Fibroblast of peridontal ligament (primary cell): Measurements from ENCODE around the gene IFITM10.
A peak's percentile ranks its signal among the peaks of the same experiment; 100 is the strongest.

Experiments
- DNase-seq: peaks from one replicate; pipeline ENCODE4 v3.0.0-alpha.2; 2010; ENCODE audit errors: extremely low read depth

IFITM10 gene

DNA sequence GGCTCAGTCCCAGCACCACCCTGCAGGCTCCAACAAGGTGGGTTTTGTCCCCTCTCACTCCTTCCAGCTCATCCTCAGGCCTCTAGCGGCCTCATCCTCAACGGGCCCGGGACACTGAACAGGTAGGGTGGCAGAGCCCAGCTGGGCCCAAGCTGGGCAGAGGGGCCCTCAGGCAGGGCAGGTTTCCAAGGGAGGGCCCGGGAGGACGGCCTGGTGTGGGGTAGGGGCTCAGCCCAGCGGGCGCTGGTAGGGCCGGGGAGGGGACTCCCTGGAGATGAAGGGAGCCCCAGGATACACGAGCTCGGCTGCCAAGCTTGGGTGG, 2.5 kb upstream of the IFITM10 start:
- DNase-seq: no peak

DNA sequence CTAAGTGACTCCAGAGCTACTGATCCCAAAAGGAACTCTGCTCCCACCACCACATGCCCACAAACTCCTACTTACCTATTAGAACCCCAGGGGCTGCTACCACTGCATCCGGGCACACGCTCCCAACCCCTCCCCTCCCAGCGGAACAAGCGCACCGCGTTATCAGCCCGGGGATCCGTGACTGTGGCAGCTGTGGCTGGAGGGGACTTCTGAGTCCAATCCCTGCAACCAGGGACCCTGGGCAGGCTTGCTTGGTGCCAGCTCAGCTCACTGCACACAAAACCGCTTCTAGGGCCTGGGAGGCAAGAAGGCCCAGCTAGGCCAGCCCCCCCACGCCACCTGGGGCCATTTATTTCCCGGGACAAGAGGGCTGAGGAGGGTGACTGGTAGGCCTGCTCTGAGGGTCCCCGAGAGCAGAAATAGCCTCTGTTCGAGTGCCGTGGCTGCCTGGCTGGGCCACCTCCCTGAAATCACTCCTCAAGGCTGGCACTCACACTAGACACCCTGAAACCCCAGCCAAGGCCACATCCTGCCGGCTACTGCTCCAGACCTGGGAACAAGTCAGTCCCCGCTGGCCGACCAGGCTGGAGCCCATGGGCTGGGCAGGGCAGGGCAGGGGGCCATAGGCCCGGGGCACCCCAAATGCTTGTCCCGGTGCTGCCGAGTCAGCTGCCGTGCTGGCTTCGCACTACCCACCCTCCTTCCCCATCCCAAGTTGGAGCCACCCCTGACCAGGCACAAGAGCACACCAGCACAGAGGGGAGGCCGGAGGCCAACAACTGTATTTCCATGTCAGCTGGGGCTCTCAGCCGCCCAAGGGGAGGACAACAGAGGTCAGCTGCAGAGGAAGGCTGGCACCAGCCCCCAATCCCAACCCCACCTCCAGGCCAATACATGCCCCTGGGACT, 1.9 kb upstream of the IFITM10 start:
- no peak for DNase-seq

DNA sequence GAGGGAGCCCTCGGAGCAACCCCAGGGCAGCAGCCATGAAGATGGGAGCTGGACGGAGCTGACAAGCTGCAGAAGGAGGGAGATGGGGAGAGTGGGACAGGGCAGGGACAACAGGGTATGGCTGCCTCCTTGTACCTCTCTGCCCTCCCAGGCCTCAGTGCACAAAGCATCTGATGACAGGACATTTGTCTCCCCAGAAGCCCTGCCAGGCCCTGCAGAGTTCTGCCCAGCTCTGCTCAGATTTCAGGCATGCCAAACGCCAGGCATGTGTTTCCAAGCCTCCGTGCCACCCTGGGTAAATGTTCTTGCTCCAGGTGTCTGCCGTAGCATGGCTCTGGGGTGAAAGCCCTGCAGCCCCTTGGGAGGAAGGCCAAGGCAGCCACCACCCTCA, 1.1 kb upstream of the IFITM10 start:
- DNase-seq: no peak

DNA sequence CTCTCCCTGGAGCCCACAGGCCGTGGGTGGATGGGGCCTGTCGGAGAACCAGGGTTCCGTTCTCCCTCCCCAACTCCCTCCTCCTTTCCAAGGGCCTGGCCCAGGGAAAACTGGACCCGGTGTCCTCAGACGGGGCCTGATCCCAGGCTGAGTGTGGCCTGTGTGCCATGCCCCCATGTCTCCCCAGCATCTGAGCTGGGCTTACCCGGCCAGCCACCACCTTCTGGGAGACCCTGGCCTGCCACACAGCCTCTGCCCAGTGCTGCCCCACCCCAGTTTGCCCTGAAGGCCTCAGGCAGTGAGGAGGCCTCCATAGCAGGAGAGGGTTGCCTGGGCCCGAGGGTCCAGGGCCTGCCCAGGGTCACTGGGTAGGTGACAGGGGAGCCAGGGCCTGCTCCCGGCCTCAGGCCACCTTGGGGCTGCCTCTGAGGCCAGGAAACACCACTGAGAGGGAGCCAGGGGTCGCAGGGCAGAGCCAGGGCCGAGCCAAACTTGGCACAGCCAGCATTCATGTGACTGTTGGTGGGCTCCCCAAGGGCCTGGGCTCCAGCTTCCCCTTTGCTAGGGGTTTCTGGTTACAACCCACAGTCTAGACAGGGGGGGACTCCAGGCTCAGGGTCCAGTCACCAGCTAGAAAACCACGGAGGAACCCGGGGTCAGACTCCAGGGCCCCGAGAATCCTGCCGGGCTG, 590 bp upstream of the IFITM10 start:
- DNase-seq: no peak

DNA sequence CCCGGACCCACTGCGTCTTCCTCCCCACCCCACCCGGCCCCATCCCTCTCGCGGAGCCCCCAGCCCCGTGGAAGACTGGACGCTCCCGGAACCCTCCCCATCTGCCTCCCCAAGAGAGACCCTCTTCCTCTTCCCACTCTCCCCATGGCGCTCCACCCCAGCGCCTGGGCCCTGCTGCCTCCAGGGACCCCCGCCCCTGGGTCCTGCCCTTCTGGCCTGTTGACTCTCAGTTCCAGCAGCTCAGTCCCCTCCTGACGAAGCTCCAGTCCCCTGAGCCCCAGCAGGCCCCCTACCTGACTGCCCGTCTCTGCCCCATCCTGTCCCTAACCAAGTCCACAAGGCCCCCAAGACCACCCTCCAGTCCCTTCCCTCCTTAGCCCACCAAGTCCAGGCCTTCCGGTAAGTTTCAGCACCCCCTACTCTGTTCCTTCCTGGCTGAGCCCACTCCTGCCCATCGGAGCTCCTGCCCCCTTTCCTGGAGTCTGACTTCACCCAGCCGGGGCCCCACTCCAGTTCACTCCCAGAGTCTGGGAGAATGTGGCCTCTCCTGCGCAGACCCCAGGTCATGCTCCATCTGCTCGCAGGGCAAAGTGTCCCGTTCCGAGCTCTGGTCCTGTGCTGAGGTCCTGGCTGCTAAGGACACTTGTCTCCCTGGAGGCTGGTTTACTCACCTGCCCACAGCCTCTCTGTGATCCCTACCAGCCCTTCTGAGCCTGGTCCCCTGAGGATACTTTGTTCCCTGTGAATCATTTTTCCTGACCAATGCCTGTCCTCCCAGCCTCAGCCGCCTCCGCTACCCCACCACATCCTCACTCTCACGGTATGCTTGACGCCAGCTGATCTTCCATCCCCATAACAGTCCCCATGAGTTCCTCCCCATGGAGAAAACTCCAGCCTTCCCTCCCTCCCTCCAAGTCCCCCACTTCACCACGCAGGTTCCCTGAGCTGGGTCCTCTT, 722 bp downstream of the IFITM10 start:
- peak; percentile 83 for DNase-seq

DNA sequence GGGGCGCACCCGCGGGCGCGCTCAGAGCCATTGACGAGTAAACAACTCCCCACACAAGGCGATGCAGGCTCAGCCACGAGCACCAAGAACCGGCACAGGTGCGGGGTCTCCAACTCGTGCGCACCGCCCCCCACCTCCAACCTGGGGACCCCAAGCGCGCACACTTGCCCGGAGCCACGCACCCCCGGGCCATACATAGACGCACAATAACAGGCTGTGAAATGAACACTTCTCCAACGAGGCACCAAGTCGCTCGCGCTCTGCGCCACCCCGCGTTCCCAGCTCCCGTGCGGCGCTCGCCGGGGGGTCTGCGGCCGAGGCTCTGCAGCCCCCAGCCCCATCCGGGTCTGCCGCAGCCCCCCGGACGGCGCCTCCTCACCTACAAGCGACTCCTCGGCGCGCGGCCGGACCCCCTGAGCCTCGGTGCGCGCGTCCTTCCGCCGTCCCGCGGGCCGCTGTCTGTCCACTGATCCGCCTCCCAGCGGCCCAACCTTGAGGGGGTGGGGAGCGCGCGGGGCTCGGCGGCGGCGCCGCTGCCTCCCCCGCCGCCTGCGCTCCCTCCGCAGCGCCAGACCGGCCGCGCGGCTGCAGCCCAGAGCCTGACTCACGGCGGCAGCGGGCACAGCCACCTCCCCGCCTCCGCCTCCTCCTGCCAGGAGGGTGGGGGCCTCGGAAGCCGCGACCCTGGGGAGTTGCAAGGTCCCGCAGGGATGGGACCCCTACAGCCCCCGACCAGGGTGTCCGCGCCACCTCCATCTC, 1.6 kb downstream of the IFITM10 start:
- no peak for DNase-seq

DNA sequence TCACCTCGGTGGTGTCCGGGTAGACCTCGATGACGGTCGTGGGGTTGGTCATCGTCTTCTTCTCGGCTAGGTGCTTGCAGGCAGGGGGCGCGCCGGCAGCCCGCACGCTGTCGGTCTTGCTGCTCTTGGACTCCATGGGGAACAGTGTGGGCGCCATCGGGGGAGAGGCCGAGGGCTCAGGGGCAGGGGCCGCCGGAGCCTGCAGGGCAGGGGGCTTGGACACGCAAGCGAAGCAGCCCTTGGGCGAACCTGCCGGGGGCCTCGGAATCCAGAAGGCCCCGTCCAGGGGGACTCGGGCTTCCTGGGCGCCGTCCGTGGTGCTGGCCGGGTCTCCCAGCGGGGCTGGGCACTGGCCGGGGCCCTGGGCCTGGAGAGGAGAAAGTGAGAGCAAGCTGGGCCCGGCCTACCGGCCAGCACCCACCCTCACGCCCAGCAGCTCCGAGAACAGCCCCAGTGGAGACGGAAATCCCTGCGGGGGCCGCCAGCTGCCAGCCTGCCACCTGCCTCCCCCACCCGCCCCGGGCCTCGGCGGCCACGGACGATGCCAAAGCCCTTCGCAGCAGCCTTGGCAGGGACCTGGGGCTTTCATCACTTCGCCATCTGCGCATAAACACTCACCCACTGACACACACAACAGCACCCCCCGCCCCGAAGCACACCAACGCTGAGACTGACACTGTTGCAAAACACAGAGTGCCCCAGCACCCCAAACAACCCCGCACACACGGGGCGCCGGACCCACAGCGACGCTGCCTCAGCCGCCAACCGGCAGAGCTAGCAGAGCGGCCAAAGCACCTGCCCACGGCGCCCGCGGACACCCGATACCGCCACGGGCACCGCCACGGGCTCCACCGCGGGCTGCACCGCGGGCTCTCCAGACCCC, 2.4 kb downstream of the IFITM10 start:
- DNase-seq: no peak

DNA sequence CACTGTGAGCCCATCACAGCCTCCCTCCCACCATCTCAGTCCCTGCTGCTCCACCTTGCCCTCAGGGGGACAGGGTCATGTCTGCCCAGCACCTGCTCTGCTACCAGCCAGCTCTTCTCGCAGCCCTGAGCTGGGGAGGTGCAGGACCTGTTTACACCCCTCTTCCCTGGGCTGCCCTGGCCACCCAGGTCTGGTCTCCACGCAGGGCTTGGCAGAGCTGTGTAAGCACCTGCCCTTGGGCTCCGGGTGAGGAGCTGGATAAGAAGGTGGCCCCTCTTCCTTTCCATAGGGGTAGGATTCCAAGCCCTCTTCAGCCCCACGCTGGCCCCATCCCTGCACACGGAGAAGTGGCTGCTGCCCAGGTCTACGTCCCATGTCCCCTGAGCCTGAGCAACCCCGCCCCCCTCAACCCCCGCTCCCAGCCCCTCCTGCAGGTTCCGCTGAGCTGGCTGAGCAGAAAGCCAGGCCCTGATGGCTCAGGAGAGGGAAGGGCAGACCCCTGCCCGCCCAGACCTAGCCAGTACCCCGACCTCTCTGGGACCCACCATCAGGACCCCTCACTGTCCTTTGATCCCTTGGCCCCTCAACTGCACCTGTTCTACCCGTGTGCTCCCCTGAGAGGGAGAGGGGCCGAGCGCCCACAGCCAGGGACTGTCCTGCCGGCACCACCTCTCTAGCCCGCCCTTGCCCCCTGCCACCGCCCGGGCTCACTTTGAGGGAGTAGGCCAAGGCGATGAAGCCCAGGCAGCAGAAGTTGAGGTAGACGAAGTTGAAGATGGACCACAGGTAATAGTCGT, 3.2 kb downstream of the IFITM10 start:
- DNase-seq: no peak

DNA sequence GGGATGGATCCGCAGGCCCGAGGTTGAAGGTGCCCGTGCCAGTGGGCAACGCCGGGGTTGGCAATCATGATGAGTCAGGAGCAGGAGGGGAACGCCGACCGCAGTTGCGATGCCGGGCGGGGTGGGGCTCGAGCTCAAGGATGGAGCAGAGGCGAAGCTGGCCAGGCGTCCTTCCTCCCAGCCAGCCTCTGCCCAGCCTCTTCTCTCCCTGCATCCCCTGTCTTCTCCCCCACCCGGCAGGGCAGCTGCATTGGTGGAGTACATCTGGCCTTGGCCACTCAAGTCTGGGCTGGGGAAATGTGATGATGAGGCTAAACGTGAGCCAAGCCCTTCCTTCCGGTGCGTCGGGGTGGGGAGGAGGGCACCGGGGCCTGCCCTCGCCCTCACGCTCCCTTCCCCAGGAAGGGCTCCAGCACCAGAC, 3.9 kb downstream of the IFITM10 start:
- DNase-seq: no peak

DNA sequence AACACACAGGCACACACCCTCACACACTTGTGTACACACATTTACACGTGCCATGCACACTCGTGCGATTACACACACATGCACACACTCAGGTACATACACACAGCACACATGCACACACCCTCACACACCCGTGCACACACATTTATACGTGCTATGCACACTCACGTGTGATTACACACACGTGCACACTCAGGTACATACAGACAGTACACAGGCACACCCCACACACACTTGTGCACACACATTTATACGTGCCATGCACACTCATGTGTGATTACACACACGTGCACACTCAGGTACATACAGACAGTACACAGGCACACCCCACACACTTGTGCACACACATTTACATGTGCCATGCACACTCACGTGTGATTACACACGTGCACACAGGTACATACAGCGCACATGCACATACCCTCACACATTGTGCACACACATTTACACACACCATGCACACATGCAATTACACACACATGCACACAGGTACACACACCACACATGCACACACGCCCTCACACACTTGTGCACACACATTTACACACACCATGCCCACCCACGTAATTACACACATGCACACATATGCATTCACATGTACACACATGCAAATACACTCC, 4.6 kb downstream of the IFITM10 start:
- no peak for DNase-seq

DNA sequence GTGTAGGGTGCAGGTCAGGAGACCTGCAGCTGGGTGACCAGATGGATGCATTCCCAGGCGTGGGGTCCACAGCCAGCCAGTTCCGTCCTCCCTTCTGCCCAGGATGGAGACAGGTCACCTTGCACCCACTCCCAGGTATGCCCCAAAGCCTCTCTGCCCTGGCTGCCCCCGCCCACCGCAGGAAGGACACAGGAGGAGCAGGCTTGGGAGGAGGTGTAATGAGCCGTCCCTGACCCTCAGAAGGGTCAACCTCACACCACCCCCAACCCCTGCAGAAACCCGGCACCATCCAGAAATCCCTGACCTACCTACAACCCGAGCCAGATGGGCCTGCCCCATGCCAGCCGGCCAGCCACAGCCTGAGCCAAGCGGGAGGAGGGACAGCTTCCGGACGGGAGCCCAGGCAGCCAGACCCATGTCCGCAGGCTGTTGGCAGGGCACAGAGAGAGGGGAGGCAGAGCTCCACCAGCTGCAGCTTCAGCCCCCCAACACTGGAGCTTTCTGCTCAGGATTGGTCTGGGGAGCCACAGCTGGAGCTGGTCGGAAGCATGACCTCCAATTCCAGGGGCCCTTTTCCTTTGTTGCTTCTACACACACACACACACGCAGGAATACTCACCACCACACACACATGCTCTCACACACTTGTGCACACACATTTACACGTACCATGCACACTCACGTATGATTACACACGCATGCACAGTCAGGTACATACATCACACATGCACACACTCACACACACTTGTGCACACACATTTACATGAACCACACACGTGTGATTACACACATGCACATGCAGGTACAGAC, 5.3 kb downstream of the IFITM10 start:
- no peak for DNase-seq

DNA sequence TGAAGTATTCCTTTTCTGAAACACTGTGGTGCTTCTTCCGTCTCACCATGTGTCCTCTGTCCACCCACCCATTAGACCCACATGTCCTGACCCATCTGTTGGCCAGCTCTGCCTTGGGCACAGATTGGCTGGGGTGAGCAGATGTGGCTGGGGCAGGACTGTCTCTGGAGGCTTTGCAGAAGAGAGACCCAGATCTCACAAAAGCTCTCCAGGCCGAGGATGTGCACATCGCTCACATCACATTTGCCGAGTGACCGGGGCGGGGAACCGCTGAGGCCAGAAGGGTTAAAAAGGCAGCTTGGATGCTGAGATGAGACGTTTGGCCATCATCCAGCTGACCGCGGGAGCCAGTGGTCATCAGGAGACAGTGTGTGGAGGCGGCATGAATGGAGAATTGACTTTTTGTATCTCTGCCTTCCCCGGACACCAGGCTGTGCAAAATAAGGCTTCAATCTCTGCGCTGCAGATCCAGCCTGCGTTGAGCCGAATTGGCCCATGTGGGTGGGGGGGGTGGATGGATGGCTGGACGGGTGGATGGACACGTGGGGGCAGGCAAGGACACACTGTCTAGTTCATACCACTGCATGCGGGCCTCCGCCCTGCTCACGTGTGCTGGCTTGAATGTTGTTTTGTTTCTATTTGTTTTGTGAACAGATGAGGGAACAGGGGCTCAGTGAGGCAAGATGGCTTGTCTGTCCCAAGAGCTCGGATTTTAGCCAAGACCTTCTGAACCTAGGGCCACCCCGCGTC, 6.1 kb downstream of the IFITM10 start:
- DNase-seq: no peak

DNA sequence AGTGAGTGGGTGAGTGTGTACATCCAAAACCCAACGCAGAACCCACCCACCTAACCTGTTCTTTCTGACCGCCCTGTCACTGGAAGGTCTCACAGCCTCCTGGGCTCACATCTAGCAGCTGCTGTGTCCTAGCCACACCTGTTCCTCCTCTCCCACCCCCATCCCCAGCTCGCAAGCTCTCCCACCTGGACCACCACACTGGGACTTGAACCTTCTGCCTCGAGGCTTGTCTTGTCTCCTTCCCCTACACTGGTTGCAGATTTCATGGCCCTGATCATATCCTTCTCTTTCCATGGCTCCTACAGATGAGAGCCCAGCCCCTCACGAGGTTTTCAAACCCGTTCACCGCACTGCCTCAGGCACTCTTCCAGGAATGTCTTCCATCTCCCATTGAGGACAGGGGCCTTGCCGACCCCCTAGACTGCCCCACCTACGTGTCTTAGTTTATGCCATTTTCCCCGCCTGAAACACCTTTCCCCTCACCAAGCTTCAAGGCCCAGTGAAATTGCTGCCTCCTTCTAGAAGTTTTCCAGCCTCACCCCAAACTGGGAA, 6.7 kb downstream of the IFITM10 start:
- no peak for DNase-seq

DNA sequence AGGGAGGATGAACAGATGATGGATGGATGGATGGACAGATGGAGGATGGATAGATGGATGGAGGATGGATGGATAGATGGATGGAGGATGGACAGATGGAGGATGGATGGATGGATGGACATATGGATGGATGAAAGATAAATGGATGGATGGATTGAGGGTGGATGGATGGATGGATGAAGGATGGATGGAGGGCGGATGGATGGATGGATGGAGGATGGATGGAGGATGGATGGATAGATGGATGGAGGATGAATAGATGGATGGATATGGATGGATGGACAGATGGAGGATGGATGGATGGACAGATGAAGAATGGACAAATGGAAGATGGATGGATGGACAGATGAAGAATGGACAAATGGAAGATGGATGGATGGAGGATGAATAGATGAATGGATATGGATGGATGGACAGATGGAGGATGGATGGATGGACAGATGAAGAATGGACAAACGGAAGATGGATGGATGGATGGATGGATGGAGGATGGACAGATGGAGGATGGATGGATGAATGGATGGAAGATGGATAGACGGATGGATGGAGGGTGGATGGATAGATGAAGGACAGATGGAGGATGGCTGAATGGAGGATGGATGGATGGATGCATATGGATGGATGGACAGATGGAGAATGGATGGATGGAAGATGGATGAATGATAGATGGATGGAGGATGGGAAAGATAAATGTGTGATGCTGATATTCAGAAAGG, 7.4 kb downstream of the IFITM10 start:
- no peak for DNase-seq

DNA sequence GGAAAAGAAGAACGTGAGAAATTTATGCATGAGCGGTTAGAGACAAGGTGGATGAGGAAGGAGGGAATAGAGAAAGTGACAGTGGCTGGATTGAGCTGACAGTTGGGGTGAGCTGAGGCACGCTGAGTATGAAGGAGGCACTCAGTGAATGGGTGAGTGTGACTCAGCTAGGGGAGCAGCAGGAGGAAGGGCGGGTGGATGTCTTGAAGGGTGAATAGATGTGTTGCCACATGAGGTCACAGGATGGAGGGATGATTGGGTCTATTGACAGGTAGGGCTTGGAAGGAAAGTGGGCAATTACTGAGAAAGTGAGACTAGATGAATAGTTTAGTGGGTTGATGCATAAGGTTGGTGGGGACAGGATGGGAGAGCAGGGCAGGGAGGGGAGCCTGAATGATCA, 8.0 kb downstream of the IFITM10 start:
- DNase-seq: no peak

DNA sequence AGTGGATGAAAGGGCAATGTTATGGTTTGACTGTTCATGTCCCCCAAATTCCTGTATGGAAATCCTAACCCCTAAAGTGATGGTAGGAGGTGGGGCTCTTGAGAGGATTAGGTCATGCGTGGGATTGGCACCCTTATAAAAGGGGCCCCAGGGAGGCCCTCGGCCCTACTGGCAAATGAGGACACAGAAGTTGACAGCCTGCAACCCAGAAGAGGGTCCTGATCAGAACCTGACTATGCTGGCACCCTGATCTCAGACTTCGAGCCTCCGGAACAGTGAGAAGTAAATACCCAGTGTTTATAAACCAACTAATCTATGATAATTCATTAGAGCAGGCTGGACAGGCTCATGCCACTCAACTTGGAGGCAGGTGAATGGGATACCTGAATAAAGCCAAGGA, 8.7 kb downstream of the IFITM10 start:
- DNase-seq: no peak
